ENCODE results near the gene PSMA4.
"Not testable (repeated sequence)": the region's sequence is repeated elsewhere in the genome, so short reads cannot be mapped to it uniquely, and the experiment has no call there.

Gene PSMA4

DNA sequence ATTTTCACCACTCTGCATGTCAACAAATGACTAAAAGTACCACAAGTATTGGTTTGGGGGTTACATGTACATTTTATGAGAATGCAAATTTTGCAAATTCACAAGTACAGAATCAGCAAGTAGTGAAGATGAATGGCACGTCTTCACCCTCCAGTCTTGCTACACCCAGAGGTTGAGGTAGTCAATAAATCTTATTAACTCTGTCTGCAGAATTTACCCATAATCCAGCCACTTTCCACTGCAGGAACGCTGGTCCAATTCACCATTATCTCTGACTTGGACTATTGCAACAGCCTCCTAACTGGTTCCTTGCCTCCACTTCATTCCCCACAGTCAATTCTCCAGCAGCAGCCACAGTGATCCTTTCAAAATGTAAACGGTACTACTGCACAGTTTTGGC is 10.6 kb downstream of the PSMA4 start:
- DNase-seq (ENCODE audit: extremely low read depth in 1 of 2, low read depth in 1 of 2): no peak

DNA sequence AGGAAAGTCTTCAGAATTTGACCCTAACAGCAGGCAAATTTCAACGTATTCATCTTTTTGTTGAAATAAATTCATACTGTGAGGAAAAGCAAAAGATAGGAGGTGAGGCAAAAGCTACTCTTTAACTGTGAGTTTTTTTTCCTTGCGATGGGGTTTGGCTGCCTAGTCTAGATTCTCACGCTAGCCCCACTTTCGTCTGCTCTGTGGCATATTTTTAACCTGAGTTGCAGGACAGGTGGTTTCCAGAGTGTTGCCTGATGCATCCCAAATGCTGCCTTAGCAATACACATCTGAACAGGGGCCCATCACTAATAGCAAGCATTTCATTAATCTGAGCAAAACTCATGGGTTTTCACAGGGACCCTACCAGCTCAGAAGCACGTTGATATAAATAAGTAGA is 11.7 kb downstream of the PSMA4 start:
- no peak for DNase-seq (ENCODE audit: extremely low read depth in 1 of 2, low read depth in 1 of 2)

DNA sequence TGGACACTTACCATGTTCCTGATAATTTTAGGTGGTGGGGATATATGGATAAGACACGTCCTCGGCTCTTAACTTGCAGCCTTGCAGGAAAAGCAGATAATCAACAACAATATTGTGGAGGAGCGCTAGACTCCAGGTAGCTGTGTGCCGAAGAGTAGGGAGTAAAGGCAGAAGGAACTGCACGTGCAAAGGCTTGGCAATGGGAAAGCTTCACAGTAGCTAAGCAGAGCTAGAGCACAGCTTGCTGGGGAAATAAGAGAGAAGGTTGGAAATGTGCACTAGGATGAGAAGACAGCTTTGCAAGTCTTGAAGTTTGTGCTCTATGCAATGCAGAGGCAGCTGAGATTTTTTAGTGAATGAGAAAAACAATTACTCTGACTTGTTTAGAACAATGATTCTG is 12.4 kb downstream of the PSMA4 start:
- DNase-seq (ENCODE audit: extremely low read depth in 1 of 2, low read depth in 1 of 2): no peak

DNA sequence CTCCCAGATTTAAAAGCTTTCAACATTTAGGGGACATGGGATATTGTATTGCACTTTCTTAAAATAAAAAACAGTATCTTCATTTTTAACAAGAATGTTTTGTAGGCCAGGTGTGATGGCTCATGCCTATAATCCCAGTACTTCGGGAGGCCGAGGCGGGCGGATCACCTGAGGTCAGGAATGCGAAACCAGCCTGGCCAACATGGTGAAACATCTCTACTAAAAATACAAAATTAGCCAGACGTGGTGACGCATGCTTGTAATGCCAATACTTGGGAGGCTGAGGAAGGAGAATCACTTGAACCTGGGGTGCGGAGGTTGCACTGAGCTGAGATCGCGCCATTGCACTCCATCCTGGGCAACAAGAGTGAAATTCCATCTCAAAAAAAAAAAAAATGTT is 20.0 kb downstream of the PSMA4 start:
- DNase-seq (ENCODE audit: extremely low read depth in 1 of 2, low read depth in 1 of 2): not testable (repeated sequence)

DNA sequence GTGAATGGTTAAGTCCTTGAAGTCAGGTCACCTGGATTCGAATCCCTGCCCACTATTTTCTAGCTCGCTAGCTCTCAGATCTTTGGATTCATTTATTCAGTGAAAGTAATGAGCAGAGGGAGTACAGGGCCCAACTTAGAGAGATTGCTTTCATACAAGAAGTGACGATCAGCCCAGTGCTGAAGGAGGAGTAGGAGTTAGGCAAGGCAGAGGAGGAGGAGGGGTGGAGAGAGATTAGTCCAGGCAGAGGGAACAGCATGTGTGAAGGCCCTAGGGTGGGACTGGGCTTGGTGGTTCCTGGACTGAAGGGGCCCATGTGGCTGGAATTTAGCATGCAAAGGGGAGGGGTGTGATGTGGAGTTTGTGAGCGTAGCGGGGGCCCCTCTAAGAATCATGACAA is 21.2 kb downstream of the PSMA4 start:
- no peak for DNase-seq (ENCODE audit: extremely low read depth in 1 of 2, low read depth in 1 of 2)

DNA sequence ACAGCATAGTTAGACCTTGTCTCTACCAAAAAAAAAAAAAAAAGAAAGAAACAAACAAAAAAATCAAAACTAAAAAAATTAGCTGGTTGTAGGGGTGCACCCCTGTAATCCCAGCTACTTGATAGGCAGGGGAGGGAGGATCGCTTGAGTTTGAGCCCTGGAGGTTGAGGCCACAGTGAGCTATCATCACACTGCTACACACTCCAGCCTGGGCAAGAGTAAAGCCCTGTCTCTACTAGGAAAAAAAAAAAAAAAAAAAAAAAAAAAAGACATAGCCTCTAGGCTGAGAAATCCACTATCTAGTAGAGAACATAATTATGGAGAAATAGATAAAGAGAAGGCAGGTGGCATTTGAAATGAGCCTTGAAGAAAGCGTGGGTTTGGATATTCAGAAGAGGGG is 22.8 kb downstream of the PSMA4 start:
- DNase-seq (ENCODE audit: extremely low read depth in 1 of 2, low read depth in 1 of 2): no peak

DNA sequence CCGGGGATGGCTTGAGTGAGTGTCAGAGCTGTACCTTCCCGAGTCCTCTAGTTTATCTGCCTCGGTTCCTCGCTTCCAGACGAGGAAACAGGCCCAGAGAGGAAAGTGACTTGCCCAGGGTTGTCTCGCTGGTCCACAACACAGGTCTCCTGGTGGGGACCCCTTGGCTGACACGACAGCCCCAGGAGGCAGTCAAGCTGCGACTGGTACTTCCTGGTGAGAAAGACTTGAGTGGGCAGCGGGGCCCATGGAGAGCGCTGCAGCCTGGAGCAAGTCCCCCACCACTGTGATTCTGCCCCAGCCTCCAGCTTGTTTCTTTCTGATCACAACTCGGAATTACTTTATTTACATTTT is 24.5 kb downstream of the PSMA4 start:
- no peak for DNase-seq (ENCODE audit: extremely low read depth in 1 of 2, low read depth in 1 of 2)

DNA sequence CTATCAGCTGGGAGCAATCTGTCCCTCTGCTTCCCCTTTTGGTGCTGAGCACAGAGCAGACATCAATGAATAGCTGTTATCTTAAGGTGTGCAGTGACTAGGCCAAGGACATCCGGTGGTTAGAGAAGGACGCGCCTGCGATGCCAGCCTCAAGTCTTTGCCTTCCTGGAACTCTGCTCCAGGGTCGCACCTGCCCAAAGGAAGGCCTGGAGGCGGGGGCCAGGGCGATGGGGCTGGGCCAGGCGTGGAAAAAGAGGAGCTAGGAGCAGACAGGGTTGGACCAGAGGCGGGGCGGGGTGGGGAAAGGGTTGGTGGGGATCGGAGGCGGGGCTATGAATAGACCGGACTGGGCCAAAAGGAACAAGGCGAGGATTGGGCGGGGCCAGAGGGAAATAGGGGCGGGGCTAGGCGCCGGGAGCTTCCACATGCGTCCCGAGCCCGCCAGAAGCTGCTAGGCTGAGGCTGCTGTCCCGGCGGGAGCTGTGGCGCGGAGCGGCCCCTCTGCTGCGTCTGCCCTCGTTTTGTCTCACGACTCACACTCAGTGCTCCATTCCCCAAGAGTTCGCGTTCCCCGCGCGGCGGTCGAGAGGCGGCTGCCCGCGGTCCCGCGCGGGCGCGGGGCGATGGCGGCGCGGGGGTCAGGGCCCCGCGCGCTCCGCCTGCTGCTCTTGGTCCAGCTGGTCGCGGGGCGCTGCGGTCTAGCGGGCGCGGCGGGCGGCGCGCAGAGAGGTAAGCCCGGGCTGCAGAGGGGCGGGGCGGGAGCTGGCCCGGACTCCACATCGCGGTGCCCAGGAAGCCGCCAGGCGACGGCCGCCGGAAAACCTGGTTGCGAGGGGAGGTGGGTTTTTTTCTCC is 25.1 kb downstream of the PSMA4 start, which contains the start of gene CHRNA5:
CHRNA5 (plus strand) TSS at position 424 of the 854 bp plus-strand sequence; CDS start at position 624, 200 bp downstream.
- peak; percentile 69 to 84 for DNase-seq (ENCODE audit: extremely low read depth in 1 of 2, low read depth in 1 of 2)

DNA sequence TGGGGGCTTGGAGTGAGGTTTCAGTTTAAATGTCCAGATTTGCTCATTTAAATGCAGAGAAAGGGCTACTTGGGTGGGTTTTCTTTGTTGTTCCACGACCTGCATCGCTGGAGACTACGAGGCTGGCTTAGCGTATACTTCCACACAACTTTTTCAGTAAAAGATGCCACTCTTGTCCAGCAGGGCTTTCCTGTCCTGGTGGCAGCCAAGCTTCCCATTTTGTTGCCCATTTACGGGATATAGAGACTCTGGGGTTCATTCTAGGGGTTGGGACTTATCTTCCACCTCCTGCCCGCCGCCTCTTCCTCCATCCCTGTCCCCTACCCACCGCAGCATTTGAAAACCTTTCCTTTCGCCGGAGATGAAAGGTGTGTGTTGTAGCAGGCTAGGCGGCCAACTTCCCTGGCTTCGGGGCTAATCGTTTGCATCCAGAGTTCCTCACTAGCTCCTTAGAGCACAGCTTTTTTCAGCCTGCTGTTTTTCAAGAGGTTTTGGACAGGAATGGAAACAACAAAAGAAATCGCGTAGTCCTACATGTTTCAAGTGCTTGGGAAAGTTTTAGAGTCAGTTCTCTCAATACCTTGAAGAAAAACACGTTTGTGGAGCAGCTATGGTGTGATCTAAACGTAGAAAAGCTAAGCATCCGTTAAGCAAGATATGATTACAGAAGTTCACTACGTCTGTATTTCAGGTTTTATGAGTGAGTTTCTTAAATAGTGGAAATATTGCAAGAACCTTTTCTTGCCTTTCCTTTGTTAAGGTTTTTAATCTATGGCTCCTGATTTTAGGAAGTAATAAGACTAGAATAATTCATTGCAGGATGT is 25.9 kb downstream of the PSMA4 start:
- DNase-seq (ENCODE audit: extremely low read depth in 1 of 2, low read depth in 1 of 2): no peak

DNA sequence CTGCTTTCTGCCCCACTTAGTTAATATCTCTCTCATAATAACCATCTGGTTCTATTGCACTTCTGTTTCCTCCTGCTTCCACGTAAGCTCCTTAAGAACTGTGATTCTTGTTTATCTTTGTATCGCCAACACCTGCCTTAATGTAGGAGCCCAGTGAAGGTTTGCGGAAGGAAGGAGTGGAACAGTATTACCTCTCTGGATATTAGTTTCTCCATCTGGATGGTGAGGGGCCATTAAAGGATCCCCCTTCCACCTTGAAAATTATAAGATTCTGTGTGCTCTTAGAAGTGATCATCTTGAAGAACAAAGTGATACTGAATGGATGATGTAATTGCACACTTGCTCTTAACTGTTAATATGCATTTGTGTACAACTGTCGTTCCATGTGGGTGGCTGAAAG is 27.3 kb downstream of the PSMA4 start:
- DNase-seq (ENCODE audit: extremely low read depth in 1 of 2, low read depth in 1 of 2): no peak

DNA sequence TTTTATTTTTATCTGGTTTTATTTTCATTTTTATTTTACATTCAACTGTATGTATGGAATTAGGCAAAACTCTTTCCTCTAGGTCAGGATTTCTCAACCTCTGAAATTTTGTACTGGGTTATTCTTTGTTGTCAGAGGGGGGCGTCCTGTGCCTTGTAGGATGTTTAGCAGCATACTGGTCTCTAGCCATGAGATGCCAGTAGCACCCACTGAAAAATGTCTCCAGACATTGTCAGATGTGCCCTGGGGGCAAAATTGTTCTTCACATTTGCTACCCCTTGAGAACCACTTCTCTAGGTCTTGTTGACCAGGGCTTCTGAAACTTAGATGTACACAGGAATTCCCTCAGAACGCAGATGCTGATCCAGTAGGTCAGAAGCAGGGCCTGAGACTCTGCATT is 30.5 kb downstream of the PSMA4 start:
- DNase-seq (ENCODE audit: extremely low read depth in 1 of 2, low read depth in 1 of 2): no peak

DNA sequence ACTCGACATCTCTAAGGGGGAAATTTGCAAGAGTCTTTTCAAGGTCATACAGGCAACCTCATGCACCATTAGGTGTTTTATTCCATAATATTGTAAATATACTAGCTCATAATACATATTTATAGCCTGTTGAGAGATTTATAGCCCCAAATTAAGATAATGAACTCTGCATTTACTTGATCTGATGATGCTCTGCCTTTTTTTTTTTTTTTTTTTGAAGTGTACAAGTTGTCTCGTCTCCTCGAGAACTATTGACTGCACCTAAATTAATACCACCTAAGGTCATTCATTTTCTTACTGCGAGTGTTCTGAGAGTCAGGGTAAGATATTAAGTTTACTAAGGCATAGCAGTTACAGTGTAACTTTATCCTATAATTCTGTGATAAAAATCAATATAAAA is 31.1 kb downstream of the PSMA4 start:
- DNase-seq (ENCODE audit: extremely low read depth in 1 of 2, low read depth in 1 of 2): no peak

DNA sequence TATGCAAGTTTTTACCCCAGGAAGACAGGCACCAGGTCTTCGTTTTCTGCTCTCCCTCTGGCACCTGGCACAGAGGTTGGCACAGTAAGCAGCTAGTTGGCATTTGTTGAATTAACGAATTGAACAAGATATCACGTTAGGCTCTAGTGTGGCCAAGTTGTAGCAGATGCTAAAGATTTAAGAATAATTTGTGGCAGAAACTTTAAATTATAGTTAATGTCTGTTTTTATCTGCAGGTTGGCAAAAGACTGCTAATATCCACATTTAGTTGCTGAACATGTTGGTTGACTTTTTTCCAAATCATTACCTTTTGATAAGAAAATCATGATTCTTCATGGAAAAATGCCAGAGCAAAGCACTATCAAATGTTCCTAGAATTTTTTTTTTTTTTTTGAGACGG is 33.2 kb downstream of the PSMA4 start:
- no peak for DNase-seq (ENCODE audit: extremely low read depth in 1 of 2, low read depth in 1 of 2)

DNA sequence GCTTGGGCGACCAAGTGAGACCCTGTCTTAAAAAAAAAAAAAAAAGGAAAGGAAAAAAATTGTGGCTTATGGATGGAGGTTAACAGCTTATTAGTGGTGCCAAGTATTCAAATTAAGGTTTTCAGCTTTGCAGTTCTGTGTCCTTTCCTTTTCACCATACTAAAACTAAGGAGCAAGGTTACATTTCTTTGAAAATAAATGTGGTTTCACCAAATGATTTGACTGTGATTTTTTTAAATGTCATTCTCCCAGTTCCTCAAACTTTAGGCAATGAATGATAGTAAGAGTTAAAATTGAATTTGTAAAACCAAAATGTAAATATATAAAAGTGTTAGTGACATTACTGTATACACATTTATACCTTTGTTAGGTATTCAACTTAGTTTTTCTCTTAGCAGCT is 34.7 kb downstream of the PSMA4 start:
- DNase-seq (ENCODE audit: extremely low read depth in 1 of 2, low read depth in 1 of 2): no peak

DNA sequence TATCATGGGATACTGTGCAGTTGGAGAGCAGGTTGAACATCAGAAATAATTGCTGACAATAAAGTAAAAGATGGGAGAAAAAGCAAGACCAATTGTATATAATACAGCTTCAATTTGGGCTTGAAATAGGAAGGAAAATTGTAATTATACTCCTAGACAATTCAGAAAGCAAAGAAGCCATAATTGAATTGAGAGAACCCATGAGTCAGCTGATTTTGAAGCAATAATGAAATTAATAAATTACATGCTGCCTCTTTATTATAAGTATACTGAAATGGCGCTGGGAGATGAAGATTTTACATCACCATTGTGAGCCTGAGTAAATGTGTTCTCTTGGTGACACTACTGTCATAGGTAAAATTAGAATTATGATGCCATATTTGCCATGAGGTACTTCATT is 57.3 kb downstream of the PSMA4 start:
- no peak for DNase-seq (ENCODE audit: extremely low read depth in 1 of 2, low read depth in 1 of 2)

DNA sequence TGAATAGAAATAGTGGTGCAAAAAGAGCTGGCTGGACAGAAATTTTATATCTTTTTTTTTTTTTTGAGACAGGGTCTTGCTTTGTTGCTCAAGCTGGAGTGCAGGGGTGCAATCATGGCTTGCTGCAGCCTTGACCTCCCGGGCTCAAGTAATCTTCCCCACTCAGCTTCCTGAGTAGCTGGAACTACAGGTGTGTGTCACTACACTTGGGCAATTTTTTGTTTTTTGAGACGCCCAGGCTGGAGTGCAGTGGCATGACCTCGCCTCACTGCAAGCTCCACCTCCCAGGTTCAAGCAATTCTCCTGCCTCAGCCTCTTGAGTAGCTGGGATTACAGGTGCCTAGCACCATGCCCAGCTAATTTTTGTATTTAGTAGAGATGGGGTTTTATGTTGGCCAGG is 58.1 kb downstream of the PSMA4 start:
- no peak for DNase-seq (ENCODE audit: extremely low read depth in 1 of 2, low read depth in 1 of 2)

DNA sequence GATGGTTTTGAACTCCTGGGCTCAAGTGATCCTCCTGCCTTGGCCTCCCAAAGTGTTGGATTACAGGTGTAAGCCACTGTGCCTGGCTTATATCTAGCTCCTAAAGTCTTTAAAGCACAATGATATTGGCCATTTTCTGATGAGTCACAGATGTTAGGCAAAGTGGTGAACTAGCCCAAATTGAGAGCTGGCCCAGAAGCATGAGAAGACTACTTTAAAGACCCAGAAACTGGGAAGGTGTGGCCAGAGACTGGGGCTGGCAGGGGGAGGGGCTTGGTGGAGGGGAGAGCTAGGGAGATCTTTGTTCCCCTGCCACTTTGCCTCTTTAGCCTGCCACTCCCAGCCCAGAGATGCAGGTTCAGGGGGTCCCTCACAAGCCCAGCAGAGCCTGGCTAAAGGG is 58.9 kb downstream of the PSMA4 start:
- no peak for DNase-seq (ENCODE audit: extremely low read depth in 1 of 2, low read depth in 1 of 2)

Measured in stimulated activated CD8-positive, alpha-beta memory T cell treated with anti-CD3 and anti-CD28 coated beads, Interleukin-7, amount 100 ng/mL, for 48 hours (primary cell).